UCSD-AML1 (cell line): Measurements from ENCODE around the gene SH3GLB1.

Source experiments
- DNase-seq: peaks from one replicate; lab custom pipeline; 2025; ENCODE audit not compliant: unreplicated experiment; lab: John Stamatoyannopoulos, UW

Gene SH3GLB1

DNA sequence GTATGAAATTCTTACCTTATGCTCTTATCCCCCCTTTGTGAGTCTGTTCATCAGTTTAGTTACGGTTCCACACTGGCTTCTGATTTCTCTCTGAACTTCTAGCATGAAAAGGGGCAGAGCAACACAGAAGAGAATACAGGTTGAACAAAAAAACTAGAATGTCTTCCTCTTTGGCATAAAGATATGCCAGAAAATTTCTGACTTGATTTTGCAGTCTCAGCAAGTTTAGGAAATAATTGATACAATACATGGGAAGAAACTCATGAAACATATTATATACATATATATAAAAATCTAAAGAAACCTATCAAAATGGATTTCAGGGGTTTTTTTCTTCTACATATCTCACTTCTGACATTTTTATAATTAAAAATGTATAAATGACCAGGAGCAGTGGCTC is 27.0 kb downstream of the SH3GLB1 start:
- no peak for DNase-seq

DNA sequence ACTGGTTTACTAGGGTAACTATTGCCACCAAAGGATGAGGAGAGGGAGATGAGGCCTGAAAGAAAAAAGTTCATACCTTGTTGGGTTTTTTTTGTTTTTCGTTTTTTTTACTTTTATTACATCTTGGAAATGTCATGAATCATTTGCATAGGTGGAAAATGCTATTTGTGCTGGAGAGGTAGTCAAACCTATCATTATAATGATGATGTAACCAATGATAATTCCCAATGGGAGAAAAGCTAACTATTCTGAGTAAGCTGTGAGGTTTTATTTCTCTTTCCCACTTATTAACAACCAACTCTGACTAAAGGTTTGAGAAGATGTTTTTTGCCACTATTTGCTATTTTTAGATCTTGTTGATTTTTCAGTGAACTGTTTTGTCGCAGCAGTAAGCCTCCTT is 29.0 kb downstream of the SH3GLB1 start:
- DNase-seq = no peak

DNA sequence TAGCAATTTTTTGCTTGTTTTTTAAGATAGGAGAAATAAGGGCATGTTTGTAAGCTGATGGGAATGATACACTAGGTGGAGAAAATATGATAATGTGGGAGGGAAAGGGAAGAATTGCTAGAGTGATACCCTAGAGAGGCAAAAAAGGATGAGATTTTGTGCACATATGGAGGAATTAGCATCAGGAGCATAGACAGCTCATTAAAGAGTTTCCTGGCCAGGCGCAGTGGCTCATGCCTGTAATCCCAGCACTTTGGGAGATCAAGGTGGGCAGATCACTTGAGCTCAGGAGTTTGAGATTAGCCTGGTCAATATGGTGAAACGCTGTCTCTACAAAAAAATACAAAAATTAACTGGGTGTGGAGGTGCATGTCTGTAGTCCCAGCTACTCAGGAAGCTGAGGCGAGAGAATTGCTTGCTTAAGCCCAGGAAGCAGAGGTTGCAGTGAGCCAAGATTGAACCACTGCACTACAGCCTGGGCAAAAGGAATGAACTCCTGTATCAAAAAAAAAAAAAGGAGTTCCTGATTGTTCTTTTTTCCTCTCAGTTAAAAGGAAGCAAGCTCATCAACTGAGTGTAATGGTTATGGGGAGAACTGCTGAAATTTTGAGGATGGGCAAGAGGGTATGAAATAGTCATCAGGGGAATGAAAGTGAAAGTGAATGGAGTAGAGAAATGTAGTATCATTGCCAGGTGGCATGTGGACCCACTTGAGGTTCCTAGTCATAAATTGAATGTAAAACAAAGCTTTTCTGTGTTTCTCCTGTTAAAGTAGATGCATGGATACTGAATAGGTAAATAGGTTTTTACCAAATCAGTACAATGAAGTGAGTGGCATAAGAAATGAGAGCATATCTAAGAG is 35.5 kb downstream of the SH3GLB1 start:
- no peak for DNase-seq

DNA sequence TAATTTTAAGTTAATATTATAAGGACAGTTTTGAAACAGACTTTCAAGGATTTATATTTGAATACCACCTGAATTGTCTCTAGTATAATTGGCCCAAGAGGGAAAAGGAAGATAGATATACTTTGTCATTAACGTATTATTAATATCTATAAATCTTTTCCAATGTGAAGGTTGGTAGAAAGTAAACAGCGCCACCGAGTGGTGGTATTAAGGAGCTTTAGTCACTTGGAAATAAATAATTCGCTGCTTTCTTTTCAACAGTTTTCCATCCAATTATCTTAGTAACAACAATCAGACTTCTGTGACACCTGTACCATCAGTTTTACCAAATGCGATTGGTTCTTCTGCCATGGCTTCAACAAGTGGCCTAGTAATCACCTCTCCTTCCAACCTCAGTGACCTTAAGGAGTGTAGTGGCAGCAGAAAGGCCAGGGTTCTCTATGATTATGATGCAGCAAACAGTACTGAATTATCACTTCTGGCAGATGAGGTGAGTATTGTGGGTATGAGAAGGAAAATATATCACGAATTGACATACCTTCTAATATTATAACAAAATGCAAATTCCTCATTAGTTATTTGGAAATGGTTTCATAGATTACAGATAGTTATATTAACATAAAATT is 37.7 kb downstream of the SH3GLB1 start:
- DNase-seq = no peak

DNA sequence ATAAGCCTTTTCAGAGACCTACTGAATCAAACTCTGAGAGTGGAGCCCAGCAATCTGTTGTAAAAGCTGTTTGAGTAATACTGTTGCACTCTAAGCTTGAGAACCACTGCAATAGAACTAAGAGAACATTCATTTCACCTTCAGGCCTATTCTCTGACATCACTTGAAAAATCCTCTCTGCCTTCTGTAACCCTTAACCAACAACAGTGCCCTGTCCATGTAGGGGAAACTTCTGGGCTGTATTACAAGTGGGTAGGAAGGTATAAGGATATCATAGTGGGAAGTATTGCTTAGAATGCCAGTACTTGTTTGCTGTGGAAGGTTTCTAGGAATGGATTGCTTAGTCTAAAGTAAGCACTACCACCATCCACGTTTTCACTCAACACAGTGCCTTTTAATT is 42.9 kb downstream of the SH3GLB1 start:
- no peak for DNase-seq

DNA sequence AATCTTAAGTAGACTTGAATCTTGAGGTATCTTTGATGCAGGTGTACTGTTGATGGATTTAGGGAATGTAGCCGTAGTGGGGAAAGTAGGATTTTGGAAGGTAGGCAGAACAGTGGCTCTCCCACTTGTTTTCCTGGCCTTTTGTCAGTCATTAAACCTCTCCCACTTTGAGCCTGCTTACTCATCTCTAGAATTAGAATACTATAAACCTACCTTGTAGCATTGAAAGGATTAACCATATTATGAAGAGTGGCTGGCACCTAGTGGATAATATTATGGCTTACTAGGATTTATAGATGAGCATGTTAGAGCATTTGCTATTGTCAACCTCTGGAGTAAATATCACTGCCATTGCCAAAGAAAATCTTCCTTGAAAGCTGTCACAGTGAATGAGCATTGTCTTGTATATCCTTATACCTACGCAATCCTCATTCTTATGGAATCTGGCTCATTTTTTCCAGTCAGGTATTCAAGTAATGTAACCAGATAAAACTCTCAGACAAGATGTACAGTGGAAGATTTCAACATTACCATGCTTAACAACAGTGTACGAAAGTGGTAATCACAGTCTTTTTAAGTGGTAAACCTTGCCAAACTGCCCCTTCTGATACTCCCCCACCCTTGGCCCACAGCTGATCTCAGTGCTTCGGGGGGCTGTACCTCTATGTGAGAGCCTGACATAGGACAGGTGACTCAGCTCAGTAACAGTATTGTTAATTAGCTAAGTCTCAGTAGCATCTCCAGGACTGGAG is 44.4 kb downstream of the SH3GLB1 start:
- no peak for DNase-seq

DNA sequence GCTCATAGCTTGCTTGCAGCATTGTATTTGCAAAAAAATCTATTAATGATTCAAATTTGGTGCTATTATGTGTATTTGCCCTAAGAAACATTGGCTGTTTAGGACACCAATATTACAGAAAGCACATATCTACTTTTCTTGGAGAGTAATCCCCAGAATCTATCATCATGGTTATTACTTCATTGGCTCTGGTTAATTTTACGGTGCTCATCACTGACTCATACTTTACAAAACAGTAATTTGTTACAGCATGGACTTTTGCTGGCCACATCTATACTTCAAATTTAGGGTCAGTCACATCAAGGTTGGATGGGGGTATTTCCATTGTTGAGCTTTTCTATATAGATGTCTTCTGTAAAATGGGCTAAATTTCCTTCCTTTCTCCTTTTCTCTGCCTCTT is 45.7 kb downstream of the SH3GLB1 start:
- no peak for DNase-seq

DNA sequence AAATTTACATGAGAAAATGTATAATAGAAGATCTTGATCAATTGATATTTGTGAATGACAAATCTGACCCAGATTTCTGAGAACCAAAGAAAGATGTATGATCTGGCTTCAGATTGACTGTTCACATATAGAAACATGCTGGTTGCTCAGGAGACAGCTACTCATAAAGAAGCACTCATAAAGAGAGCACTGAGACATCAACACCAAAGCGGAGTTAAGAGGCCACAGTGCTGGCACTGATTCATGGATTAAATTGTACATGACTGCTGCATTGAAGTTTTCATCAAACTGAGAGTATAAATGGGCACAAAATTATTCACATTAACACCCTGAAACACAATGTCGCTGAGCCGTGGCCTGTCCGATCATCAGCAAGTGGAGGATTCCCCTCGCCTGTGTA is 46.2 kb downstream of the SH3GLB1 start:
- DNase-seq = no peak

DNA sequence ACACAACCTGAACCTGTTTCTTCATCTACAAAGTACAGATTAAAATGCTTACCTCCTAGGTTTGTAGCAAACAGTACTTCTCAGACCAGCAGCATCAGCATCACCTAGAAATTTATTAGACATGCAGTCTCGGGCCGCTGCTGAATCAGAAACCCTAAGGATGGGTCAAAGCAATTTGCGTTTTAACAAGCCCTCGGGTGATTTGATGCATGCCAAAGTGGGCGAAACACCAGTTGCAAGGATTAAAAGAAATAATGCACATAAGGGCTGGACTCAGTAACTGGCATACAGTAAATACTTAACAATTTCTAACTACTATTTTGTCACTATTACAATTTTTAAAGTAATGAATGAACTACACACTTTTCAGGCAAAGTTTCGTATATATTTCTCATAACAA is 47.5 kb downstream of the SH3GLB1 start:
- DNase-seq = no peak

DNA sequence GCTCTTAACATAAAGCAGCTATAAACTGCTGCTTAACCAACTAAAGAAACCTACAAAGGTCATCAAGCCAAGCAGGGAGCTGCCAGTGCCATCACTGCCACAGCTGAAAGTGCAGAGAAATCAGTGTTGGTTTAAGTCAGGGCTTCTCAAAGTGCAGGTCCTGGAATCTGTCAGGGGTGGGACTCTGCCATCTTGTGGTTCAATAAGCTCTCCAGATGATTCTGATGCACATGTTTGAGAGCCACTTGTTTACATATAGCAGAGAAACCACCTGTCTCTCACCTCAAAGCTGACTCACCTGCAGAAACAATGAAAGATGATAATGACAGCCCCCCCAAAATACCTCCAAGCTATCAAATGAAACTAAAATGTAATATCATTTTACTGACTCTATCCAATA is 49.3 kb downstream of the SH3GLB1 start:
- no peak for DNase-seq

DNA sequence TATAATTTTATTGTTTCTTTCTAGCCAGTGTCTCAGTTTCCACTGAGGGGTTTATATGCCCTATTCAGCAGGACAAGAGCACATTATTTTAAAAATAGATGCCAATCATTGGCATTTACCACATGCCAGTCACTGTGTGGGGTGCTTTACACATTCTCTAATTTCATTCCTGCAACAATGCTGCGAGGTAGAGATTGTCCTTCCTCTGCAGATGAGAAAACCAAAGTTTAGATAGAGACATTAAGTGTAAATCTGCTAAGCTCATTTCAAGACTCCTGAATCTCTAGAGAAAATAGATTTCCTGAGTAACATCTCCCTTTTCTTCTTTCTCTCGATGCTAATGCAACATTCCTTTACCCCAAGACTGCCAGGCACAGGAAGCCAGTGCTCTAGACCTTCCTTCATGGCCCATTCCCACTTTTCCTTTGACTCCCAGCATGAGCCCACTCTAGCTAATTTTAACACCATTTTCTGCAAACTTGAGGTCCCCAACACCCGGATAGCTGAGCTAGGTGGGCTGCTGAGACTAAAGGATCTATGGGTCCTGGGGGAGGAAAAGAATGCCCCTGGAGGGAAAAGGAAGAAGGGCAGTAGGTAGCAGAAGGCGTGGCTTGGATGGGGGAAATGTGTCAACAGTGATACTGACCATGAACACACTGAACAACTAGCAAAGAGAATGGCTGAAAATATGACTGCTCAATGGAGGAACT is 50.0 kb downstream of the SH3GLB1 start:
- DNase-seq = no peak

DNA sequence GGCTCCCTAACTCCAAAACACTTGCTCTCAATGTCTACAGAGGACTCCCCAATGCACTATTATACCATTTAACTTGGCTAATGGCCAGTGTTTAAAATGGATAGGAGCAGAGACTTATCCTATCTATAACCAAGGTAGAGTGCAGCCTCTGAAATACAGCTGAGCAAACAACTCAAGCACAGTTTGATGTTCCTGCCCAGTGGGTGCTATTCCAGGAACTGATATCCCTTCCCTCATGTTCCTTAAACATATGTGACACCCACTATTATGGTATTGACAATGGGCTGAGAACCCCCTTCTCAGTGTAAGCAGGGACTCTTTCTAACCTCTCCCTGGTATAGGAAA is 51.7 kb downstream of the SH3GLB1 start:
- no peak for DNase-seq

DNA sequence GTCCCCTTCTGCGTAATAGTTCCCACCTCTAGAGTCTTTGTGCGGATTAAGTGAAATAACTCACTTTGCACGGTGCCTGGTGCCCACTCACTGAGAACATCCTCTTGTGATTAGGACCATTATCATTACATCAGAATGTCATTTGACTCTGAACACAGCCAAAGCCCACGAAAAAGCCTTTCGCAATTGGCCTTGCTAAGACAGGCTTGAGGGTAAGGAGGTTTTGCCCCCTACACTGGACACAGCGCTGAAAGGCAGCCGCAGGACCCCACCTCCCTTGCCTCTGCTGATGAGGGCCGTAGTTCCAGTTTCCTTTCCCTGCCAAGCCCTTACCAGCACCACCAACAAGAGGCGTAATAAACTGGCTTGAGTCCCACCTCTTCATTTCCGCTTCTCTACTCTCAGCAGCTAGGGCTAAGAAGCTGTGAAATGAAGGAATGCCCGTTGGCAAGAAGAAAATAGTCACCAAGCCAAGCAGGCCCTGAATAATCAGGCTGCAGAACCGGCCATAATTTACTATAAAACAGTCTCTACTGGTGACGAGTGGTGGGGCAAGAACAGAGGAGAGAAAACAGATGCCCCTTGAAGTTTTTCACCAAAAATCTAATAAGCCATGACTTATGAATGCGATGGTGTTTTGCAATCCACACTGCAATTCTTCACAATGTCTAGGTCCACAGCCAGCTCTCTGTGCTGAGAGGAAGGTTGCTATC is 53.1 kb downstream of the SH3GLB1 start:
- DNase-seq = no peak

DNA sequence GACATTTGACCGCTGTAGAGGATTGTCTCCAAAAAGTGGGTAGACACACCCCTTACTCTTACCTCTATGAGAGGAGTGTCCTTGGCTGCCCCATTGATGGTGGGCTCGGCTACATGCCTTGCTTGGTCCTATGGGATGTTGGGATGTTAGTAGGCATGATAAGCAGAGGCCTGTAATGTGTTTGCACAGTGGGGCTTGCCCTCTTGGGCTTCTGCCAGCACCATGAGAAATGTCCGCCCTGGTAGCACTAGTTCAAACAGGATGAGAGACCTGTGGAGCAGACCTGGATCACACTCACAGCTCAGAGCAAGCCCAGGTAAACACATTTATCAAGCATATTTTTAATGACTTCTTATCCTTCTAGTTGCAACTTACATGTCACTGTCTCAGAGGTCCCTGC is 54.2 kb downstream of the SH3GLB1 start:
- no peak for DNase-seq

DNA sequence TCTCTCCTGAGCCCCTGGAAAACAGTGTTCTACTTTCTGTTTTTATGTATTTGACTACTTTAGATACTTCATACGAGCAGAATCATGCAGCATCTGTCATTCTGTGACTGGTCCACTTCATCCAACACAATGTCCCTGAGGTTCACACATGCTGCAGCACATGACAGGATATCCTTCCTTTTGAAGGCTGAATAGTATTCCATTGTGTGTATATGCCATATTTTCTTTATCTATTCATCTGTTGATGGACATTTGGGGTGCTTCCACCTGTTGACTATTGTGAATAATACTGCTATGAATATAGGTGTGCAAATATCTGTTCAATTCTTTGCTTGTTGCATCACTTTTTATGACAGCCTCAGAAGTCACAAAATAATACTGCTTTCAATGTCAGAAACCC is 55.8 kb downstream of the SH3GLB1 start:
- no peak for DNase-seq

DNA sequence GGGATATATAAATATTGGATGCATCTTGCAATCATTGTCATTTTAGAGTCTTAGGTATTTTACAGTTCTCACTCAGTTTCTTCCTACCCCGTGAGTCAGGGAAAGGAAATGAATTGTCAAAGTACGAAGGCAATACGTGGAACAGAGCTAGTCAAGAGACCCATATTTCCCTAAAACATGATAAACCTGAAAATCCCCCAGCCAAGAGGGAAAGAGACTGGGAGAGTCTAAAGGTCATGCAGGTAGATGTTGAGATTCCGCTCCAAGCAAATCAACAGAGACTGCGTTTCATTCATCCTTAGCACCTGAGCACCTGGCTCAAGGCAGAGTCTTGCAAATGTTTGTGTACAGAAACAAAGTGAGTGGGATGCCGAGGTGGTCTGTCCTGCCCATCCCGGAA is 58.0 kb downstream of the SH3GLB1 start:
- no peak for DNase-seq

DNA sequence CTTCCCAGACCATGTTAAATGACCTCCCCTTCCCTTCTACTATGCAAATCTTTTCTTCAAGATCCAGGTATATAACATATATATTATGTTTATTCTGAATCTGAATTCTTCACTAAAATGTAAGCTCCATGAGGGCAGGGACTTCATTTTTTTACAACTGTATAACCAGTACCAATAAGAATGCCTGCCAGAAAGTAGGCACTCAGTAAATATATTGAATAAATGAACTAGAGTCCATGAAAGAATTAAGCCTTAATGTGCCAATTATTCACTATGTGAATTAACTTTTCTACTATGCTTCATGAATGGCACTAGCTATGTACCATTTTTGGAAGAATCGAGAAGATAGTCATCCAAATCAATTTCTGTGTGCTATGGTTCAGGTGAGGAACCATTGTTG is 60.1 kb downstream of the SH3GLB1 start:
- DNase-seq = no peak

DNA sequence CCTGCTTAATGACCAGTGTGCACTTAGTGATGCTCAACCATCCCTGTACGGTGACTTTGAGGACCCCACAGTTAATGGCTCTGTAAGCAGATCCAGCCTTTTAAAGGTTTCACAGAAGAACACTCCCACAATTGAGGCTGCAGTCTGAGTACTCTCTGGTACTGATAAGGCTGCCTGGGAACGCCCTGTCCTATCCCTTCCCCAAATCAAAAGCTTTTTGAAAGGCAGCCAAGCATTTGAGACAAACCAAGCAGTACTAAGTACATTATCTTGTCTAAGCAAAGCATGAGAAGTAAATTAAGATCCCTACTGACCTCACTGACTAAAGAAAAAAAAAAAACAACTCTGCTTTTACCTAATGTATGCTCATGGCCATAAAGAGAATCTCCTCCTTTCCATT is 60.7 kb downstream of the SH3GLB1 start:
- DNase-seq = no peak

DNA sequence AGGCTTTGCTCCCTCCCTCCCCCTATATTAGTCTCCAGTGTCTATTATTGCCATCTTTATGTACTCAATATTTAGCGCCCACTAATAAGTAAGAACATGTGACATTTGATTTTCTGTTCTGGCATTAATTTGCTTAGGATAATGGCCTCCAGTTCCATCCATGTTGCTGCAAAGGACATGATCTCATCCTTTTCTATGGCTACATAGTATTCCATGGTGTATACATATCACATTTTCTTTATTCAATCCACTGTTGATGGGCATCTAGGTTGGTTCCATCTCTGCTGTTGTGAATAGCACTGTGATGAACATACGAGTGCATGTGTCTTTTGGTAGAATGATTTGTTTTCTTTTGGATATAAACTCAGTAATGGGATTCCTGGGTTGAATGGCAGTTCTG is 61.3 kb downstream of the SH3GLB1 start:
- no peak for DNase-seq

DNA sequence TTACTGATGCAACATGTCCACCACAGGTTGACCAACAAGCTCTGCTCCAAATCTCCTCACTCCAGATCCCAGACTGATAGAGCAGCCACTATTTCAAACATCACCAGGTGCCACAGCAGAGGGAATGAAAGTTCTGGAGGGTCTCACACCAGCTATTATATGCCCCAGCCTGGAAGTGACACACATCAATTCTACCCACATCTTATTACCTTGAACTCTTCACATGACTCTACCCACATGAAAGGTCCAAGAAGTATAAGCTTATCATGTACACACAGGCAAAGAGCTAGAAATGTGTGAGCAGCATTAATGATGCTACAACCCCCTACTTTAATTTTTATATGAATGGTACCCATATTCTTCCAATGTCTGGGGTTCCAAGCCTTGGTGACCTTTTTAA is 64.2 kb downstream of the SH3GLB1 start:
- DNase-seq = no peak

DNA sequence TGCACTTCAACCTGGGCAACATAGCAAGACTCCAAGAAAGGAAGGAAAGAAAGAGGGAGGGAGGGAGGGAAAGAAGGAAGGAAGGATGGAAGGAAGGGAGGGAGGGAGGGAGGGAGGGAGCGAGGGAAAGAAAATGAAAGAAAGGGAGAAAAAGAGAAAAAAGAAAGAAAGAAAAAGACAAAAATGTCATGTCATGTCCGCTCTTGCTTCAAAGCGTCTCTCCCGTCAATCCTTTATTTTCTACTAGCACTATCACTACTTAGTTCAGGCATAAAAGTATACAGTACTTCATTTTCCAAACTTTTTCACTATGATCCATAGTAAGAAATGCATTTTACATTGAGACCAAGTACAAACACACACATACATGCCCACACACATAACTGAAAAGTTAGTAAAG is 64.7 kb downstream of the SH3GLB1 start:
- DNase-seq = no peak
